OCI-LY7 (cell line): ENCODE data around the gene ANK3.

Source experiments
- CTCF ChIP-seq: fragments of 200-600 bp; sonication (generic); conservative IDR thresholded peaks from 2 replicates; pipeline ENCODE4 v1.5.1; 2014; ENCODE audit warnings: mild to moderate bottlenecking, antibody characterized with exemption, low read length, moderate library complexity, mixed read lengths
- EZH2phosphoT487 ChIP-seq: fragments of 200-600 bp; sonication (generic); IDR thresholded peaks from 2 replicates; pipeline ENCODE4 v1.6.1; 2018; ENCODE audit warnings: low read depth, borderline replicate concordance, mild to moderate bottlenecking, mixed run types, antibody characterized with exemption, low read length, moderate library complexity, mixed read lengths

GRCh38 chr10:60299390-60299778, 90.3 kb downstream of the ANK3 start:
- TF ChIP-seq EZH2phosphoT487 = no peak
- no peak for TF ChIP-seq CTCF
